HG02885 (cell line): ENCODE data around the gene ECHDC3.
"Not testable (repeated sequence)": the region's sequence is repeated elsewhere in the genome, so short reads cannot be mapped to it uniquely, and the experiment has no call there.

ENCODE experiments used
- ATAC-seq: cut with Tn5 transposase; IDR thresholded peaks from one replicate; pipeline ENCODE4 v1.9.1; 2021; ENCODE audit warnings: mild to moderate bottlenecking; ENCODE audit not compliant: unreplicated experiment, poor library complexity

ECHDC3 gene, protein sequence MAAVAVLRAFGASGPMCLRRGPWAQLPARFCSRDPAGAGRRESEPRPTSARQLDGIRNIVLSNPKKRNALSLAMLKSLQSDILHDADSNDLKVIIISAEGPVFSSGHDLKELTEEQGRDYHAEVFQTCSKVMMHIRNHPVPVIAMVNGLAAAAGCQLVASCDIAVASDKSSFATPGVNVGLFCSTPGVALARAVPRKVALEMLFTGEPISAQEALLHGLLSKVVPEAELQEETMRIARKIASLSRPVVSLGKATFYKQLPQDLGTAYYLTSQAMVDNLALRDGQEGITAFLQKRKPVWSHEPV

DNA sequence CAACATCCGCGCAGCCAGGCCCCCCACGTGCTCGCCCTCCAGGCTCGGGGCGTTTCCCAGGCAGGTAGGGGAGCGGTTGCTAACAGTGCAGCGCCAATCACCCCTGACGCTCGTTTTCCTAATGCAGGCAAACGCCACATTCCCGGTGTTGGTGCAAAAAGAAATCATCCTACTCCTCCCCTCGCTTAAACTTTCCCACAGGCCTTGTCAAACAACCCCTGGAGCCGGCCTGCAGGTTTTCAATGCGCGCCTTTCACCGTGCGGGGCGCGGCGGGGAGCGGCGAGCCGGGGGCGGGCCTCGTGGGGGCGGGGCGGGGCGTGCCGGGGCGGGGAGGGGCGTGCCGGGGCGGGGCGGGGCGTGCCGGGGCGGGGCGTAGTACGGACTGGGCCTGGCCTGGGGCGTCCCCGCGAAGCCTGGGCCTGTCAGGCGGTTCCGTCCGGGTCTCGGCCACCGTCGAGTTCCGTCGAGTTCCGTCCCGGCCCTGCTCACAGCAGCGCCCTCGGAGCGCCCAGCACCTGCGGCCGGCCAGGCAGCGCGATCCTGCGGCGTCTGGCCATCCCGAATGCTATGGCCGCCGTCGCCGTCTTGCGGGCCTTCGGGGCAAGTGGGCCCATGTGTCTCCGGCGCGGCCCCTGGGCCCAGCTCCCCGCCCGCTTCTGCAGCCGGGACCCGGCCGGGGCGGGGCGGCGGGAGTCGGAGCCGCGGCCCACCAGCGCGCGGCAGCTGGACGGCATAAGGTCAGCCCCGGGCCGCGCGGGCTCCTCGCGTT lies at the start of gene ECHDC3:
ECHDC3 (plus strand) TSS at position 374 of the 770 bp plus-strand sequence; CDS start at position 569, 195 bp downstream.
- peak; percentile 82 for ATAC-seq

- no peak for ATAC-seq
Measured at GRCh38 chr10:11693376-11693775, 48.8 kb upstream of the ECHDC3 start.

- ATAC-seq = no peak
Measured at GRCh38 chr10:11695779-11696178, 46.4 kb upstream of the ECHDC3 start.

- ATAC-seq = no peak
Measured at GRCh38 chr10:11697718-11698527, 44.3 kb upstream of the ECHDC3 start.

GRCh38 chr10:11698691-11699549 lies 43.3 kb upstream of the ECHDC3 start:
- ATAC-seq = peak; percentile 95

- ATAC-seq = no peak
Measured at GRCh38 chr10:11699550-11700097, 42.6 kb upstream of the ECHDC3 start.

- ATAC-seq = no peak
Measured at GRCh38 chr10:11700539-11700938, 41.6 kb upstream of the ECHDC3 start.

DNA sequence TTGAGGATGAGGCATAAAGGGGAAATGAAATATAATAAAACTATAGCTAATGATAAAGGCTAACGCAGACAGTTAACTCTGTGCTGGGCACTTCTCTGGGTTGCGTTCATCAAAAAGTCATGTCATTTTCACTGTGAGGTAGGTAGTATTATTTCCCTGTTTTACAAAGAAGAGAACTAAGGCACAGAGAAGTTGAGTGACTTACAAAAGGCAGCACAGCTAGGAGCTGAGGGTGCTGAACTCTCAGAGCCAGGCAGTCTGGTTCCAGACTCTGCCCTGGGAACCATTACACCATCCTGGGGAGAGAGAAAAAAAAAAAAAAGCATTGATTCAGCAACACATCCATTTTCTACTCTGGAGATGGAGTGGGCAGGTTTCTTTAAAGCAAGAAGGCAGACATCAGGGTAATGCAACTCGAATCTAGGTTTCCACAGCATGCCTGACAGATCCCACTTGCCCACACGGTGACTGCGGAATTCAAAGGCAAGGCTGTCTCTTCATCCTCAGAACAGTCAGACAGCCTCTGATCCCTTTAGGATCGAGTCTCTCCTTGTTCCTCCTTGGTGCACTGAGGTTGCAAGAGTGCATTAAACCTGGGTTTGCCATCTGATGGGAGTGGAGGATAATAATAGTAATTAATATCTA lies 40.6 kb upstream of the ECHDC3 start:
- no peak for ATAC-seq

GRCh38 chr10:11702264-11702663 lies 39.9 kb upstream of the ECHDC3 start:
- no peak for ATAC-seq

DNA sequence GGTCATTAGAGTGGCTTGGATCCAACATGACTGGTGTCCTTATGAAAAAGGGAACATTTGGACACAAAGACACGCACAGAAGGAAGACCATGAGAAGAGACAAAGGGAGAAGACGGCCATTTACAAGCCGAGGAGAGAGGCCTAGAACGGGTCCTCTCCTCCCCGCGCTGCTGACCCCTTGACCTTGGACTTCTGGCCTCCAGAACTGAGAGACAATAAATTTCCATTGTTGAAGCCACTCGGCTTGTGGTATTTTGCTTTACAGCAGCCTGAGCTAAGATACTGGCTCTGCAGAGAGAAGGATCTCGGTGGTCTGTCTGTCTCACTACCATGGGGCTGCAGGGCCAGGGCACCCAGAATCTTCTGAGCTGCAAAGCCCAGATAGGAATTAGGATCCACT lies 38.1 kb upstream of the ECHDC3 start:
- no peak for ATAC-seq

DNA sequence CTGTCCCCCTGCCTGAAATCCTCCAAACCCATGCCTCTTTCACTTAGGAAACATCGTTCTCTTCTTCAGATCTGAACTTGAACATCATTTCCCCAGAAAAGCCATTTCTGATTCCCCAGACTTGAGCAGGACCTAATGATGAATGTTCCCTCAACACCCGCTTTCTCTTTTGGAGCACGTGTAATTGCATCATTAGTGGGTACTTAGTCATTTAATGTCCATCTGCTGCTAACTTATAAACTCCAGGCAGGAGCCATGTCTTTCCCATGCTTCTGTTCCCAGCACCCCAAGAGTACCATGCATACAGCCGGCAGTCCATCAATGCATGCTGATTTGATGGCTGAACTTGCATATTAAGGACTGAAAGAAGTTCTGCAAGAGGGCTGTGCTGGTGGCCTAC lies 36.5 kb upstream of the ECHDC3 start:
- no peak for ATAC-seq

- ATAC-seq = no peak
Measured at GRCh38 chr10:11706895-11707567, 35.2 kb upstream of the ECHDC3 start.

DNA sequence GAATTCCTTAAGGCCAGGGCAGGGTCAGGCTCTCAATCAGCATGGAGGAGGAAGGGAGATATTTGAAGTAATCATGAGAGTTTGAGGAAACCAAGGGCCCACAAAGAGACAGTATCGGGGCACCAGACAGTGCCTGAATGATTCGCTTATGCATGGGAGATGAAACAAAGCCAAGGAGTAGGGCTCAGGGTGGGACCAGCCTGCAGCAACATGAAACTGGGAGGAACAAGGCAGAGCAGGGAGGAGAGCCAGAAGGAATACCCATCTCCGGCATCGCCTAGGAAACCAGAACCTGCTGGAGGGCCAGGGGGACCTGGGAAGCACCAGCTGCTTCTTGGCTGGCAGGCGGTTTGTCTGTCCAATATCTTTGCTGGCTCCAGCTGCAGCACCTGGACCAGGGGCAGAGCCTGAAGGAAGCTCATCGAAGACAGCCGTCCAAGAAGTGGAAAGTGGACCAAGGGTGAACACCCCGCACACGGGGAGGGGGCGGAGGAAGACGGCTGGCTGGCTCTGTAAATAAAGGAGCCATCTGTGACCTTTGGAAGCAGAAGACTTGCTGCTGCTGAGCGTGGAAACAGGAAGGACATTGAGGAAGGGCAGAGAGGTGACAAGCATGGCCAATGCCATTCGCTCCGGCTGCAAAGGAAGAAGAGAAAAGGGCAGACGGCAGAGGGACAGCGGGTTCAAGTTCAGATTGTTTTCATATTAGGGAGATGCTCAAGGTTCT lies 34.4 kb upstream of the ECHDC3 start:
- ATAC-seq = no peak

DNA sequence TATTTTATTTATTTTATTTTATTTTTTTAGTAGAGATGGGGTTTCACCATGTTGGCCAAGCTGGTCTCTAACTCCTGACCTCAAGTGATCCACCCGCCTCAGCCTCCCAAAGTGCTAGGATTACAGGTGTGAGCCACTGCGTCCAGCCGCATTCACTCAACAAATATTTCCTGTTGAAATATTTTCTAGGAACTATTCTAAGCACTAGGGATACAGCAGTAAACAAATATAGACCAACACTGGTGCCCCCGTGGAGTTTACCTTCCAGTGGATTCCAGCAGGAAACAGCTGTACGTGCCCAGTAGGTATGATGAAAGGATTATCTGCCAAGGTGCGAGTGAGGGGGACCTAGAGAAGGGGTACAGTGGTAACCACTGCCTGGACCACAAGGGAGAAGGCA lies 33.4 kb upstream of the ECHDC3 start:
- ATAC-seq = not testable (repeated sequence)

DNA sequence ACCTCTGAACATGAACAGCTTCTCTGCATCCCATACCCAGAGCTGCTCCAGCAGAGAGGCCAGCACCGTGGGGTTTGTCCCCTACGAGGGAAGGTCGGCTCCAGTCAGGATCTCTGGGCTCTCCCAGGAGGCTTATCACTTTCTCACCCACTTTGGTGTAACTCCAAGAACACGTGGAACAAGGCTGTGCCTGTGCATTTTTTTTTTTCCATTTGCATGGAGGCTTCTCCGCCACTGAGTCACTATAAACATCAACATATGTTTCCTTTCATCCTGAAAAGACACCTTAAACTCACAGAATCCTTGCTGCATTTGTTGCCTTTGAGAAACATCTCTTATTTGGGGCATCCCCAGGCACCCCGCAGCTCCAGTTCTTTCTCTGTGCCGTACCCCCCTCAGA lies 29.4 kb upstream of the ECHDC3 start:
- ATAC-seq = no peak

DNA sequence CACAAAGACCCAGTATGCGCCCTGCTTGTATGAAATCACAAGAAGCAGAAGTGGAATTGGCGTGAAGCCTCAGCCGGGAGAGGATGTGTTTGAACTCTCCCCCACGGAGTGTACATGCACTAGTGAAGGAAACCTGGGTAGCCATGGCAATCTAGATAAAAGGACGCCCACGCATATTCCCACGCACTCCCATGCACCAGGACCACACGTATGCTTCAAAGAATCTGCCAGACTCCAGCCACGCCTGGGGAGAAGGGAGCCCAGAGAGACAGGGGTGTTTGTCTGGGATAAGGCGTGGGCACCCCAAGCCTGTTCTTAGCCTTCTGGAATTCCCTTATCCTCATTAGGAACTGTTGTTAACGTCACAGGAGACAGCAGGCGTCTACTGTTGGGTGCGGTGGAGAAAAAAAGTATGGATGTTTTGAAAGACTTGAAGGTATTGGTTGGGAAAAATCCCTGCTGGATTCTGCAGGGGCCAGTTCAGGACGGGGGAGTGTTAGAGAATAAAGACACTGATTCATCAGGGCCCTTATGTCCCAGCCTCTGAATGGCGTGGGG lies 28.9 kb upstream of the ECHDC3 start:
- no peak for ATAC-seq

GRCh38 chr10:11713963-11714362 lies 28.2 kb upstream of the ECHDC3 start:
- ATAC-seq = no peak
